Left lung (tissue), 10 donors: ENCODE data around the gene COG4. TPM values are rescaled to one million over a fixed set of nuclear protein-coding genes. Genes with fewer than 3 reads are reported as not detected.

Experiments
- ATAC-seq: fragments of 200-7000 bp; cut with Tn5 transposase; one replicate; pipeline ENCODE4 v1.9.1; 2020; ENCODE audit warnings: moderate library complexity
- DNase-seq, 4 donors: peaks; one replicate each; pipeline ENCODE4 v3.0.0-alpha.2; 2013 to 2020
- H3K27ac ChIP-seq, 2 donors: fragments of 200-600 bp; sonication (generic) in 1 of 2; one replicate each; pipeline versions ENCODE4 v1.5.0 to v1.8.0; 2020 to 2021
- H3K27me3 ChIP-seq, 2 donors: fragments of 200-600 bp; sonication (generic) in 1 of 2; one replicate each; pipeline versions ENCODE4 v1.5.0 to v1.8.0; 2020 to 2021
- H3K36me3 ChIP-seq, 2 donors: fragments of 200-600 bp; sonication (generic) in 1 of 2; one replicate each; pipeline versions ENCODE4 v1.5.0 to v1.8.0; 2020 to 2021
- H3K4me1 ChIP-seq, 2 donors: fragments of 200-600 bp; one replicate each; pipeline ENCODE4 v1.8.0; 2021
- H3K4me3 ChIP-seq, 2 donors: fragments of 200-600 bp; sonication (generic) in 1 of 2; one replicate each; pipeline versions ENCODE4 v1.5.0 to v1.8.0; 2020 to 2021; ENCODE audit warnings: mild to moderate bottlenecking in 1 of 2
- H3K9me3 ChIP-seq, 2 donors: fragments of 200-600 bp; sonication (generic) in 1 of 2; one replicate each; pipeline versions ENCODE4 v1.5.0 to v1.8.0; 2020 to 2021
- intact Hi-C, 2 donors: fragments of 100-400 bp; cut with DNase I; formaldehyde crosslinking; loops; one replicate each; pipeline versions ENCODE4 v1.11.2 to v1.14.2; 2022
- polyA plus RNA-seq, 6 donors: library from polyadenylated mRNA; unstranded; fragments of 120-200 nt; gene quantifications; one replicate each; pipeline ENCODE4 v1.2.1, GENCODE V29; 2013; ENCODE audit not compliant: insufficient read length in 6 of 6
- total RNA-seq, 2 donors: library from RNA; stranded (reverse); fragmentation: NEBNext Ultra II Directional; extraction: Animal tissue kit (Norgen Biotek cat#: 25700); gene quantifications; one replicate each; pipeline ENCODE4 v1.2.1, GENCODE V29; 2021
- TF ChIP-seq, protein P1 (sequence below), 2 donors: fragments of 200-600 bp; sonication (generic) in 1 of 2; IDR thresholded peaks; one replicate each; pipeline versions ENCODE4 v1.5.0 to v1.8.0; 2021; ENCODE audit warnings: antibody characterized with exemption in 2 of 2
- donor health status: DM: no; HTN: yes; CAD: no.
- donor health status: DM: no; HTN: no; CAD: no.

COG4 gene
- total and polyA plus RNA-seq, 8 donors, result 56.0 to 66.7 (median 59.1) TPM

DNA sequence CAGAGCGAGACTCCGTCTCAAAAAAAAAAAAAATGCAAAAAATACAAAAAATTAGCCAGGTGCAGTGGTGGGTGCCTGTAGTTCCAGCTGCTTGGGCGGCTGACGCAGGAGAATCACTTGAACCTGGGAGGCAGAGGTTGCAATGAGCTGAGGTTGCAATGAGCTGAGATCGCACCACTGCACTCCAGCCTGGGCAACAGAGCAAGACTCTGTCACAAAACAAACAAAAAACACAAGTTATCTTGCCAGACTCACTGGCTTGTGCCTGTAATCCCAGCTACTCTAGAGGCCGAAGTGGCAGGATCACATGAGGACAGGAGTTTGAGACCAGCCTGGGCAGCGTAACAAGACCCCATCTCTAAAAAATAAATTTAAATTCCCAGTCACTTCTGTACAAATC is 81.0 kb downstream of the COG4 start:
- ATAC-seq (no peak), DNase-seq (no peak)
- Histone ChIP-seq H3K4me1 (peaks cover 5 to 18% of the 10 kb centered on the region in 2 donors), H3K36me3 (no peaks in the 10 kb centered on the region), H3K9me3 (no peaks in the 10 kb centered on the region), H3K4me3 (no peak overlapping the region), H3K27ac (no peak overlapping the region), H3K27me3 (no peaks in the 10 kb centered on the region)
- TF ChIP-seq, protein P1, sequence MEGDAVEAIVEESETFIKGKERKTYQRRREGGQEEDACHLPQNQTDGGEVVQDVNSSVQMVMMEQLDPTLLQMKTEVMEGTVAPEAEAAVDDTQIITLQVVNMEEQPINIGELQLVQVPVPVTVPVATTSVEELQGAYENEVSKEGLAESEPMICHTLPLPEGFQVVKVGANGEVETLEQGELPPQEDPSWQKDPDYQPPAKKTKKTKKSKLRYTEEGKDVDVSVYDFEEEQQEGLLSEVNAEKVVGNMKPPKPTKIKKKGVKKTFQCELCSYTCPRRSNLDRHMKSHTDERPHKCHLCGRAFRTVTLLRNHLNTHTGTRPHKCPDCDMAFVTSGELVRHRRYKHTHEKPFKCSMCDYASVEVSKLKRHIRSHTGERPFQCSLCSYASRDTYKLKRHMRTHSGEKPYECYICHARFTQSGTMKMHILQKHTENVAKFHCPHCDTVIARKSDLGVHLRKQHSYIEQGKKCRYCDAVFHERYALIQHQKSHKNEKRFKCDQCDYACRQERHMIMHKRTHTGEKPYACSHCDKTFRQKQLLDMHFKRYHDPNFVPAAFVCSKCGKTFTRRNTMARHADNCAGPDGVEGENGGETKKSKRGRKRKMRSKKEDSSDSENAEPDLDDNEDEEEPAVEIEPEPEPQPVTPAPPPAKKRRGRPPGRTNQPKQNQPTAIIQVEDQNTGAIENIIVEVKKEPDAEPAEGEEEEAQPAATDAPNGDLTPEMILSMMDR (IDR thresholded peaks at IDR 0.05), result no peak
- intact Hi-C loops, result no loop called here

DNA sequence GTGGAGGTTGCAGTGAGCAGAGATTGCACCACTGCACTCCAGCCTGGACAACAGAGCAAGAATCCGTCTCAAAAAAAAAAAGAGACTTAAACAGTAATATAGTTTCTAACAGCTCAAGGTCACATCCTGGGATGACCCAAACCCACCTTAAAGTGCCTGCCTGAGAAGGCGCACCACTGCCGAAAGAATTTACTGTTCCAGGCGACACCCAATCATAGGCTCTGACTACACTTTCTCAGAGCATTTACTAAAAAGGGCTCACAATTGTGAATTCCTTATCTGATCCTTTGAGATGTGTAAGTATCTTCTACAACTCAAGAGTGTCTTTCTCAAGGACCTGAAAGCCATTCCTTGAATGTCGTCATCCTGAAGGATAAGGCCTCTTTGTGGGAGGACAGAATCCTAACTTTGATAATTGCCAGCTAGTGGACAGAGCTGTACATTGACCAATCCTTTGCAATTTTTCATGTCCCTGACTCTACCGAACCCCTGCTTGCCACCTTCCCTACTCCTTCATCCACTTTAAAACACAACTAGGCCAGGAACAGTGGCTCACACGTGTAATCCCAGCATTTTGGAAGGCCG is 81.9 kb downstream of the COG4 start:
- TF ChIP-seq, protein P1 (IDR thresholded peaks at IDR 0.05), result no peak
- intact Hi-C loops, result no loop called here
- H3K27me3 ChIP-seq, result no peaks in the 10 kb centered on the region
- peaks cover 12 to 26% of the 10 kb centered on the region in 2 donors for H3K4me1 ChIP-seq
- no peak overlapping the region for H3K4me3 ChIP-seq
- no peak for ATAC-seq
- H3K27ac ChIP-seq, result no peak overlapping the region
- no peaks in the 10 kb centered on the region for H3K9me3 ChIP-seq
- no peaks in the 10 kb centered on the region for H3K36me3 ChIP-seq
- no peak for DNase-seq

DNA sequence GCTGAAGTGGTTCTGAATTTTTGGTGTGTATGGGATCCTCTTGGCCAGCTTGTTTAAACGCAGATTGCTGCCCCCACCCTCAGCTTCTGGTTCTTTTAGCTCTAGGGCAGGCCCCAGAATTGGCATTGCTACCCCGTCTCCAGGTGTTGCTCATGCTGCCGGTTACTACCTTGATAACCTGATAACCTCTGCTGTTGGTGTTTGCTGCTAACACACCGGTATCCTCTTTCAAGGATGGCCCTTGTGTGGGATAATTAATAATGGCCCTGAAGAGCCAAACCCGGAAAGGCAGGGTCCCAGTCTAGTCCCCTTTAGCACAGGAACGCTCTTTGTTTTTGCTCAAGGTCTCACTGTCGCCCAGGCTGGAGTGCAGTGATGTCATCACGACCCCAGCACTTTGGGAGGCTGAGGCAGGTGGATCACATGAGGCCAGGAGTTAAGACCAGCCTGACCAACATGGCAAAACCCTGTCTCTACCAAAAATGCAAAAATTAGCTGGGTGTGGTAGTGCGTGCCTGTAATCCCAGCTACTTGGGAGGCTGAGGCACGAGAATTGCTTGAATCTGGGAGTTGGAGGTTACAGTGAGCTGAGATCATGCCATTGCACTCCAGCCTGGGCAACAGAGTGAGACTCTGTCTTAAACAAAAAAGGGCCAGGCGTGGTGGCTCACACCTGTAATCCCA is 83.2 kb downstream of the COG4 start:
- intact Hi-C loops, result no loop called here
- TF ChIP-seq, protein P1 (IDR thresholded peaks at IDR 0.05), result no peak
- H3K27ac ChIP-seq, result no peak overlapping the region

DNA sequence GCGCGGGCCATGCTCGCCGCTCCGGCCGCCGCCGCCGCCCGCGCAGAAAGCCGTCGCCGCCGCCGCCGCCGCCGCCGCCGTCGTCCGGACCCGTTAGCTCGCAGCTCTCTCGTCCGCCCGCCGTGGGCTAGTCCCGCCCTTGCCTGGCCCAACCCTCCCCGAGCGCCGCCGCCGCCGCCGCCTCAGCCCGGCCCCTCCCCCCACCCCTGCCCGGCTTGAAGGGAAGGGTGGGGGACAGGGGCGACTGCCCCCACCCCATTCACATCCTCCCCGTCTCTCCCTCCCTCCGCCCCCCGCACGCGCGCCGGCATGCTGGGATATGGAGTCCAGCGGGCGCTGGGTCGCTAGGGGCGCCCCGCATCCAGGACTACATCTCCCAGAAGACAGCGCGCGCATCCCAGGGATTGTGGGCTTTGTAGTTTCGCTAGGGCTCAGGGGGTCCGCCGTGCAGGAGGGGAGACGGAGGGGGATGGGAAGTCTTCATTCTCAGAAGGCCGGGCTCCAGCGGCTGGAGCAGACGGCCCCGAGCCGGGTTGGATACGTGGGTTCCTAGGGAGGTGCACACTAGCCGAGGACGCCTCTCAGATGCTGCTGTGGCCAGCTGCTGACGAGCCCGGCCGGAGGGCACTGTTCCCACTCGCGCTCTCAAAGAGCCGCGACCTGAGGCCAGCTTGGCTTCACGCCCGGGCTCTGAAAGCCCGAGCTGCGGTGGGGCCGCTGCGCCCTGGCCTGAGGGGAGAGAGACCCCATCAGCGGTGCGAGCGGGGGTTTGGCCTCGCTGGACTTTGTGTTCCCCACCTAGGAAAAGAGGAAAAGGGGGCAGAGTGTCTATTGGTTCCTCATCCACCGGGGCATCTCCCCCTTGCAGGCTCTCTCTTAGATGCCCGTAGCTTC is 84.1 kb downstream of the COG4 start, which contains the start of gene ST3GAL2:
TSS of gene ST3GAL2 (minus strand) at position 132 of the 894 bp plus-strand sequence. CDS start 40,570 bp downstream, outside the sequence.
- TF ChIP-seq, protein P1 (IDR thresholded peaks at IDR 0.05), result no peak
- Histone ChIP-seq H3K4me3 (peak within 1 kb of the TSS; percentile 62 to 81), H3K27ac (peak within 1 kb of the TSS; percentile 83), H3K9me3 (no peaks in the 10 kb centered on the region), H3K36me3 (no peaks in the 10 kb centered on the region), H3K27me3 (no peaks in the 10 kb centered on the region), H3K4me1 (peaks cover 14 to 48% of the 10 kb centered on the region in 2 donors)
- ATAC-seq, result peak; percentile 99
- intact Hi-C loops, result no loop called here
- peak; percentile 95 to 98 (median 96) for DNase-seq

More for the DNA sequence above, 83.2 kb downstream of the COG4 start:
- DNase-seq (no peak), ATAC-seq (no peak)
- H3K4me1 ChIP-seq, result peaks cover 13 to 39% of the 10 kb centered on the region in 2 donors
- no peaks in the 10 kb centered on the region for H3K27me3 ChIP-seq
- H3K9me3 ChIP-seq, result no peaks in the 10 kb centered on the region
- H3K36me3 ChIP-seq, result no peaks in the 10 kb centered on the region
- peak overlapping the region in 1 of 2 donors; percentile 81 for H3K4me3 ChIP-seq
